CD4-positive, alpha-beta T cell treated with Interleukin-6 for 4 hours (primary cell): ENCODE measurements around the gene TMEM181.
A peak's percentile ranks its signal among the peaks of the same experiment; 100 is the strongest.
"Not testable (repeated sequence)": the region's sequence is repeated elsewhere in the genome, so short reads cannot be mapped to it uniquely, and the experiment has no call there.

Source experiments
- DNase-seq: peaks from one replicate; pipeline ENCODE4 v3.0.0-alpha.2; 2020; ENCODE audit warnings: mixed read lengths

TMEM181 gene

GRCh38 chr6:158663625-158664165 lies 103.8 kb downstream of the TMEM181 start:
- DNase-seq, result no peak

DNA sequence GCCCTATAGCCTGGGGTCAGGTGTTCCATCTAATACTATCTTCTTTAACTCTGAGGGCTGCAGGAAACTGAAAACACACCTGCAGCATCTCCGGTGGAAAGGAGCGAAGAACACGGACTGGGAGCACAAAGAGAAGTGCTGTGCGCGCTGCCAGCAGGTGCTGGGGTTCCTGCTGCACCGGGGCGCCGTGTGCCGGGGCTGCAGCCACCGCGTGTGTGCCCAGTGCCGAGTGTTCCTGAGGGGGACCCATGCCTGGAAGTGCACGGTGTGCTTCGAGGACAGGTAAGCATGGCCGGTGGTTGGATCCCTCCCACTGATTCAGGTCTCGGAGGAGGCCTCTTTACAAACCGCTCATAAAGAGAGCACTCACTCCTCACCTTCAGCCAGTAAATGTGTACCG lies 105.4 kb downstream of the TMEM181 start:
- DNase-seq, result no peak

- DNase-seq, result no peak
These were observed 106.9 kb downstream of the TMEM181 start for GRCh38 chr6:158666628-158667359.

DNA sequence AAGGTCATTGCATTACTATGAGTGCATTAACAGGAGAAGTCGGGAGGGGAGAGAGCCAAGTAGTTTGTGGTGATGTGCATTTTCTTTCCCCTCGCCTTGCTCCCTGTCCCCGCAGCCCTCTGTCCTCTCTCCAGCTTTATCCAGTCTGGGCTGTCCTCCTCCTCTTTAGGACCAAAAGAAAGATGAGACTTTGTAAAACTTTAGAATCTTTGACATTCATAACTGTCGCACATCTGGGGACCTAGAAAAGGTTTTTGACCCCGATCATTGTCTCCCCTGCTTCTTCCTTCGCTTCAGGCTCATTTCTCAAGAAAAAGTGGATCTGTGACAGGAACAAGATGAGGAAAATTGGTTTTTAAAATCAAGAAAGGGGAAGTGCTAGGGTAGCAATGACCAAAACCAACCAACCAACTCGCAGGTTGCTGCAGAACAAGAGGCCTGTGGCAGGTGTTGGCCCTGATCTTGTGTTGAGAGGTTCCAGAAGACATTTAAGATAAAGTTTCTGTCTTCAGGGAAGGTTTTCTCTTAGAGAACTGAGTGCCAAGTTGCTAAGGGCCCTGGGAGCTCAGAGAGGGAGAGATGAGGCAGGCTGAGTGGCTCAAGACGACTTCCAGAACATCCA lies 107.6 kb downstream of the TMEM181 start:
- DNase-seq, result no peak

GRCh38 chr6:158668707-158669103 lies 108.8 kb downstream of the TMEM181 start:
- no peak for DNase-seq

DNA sequence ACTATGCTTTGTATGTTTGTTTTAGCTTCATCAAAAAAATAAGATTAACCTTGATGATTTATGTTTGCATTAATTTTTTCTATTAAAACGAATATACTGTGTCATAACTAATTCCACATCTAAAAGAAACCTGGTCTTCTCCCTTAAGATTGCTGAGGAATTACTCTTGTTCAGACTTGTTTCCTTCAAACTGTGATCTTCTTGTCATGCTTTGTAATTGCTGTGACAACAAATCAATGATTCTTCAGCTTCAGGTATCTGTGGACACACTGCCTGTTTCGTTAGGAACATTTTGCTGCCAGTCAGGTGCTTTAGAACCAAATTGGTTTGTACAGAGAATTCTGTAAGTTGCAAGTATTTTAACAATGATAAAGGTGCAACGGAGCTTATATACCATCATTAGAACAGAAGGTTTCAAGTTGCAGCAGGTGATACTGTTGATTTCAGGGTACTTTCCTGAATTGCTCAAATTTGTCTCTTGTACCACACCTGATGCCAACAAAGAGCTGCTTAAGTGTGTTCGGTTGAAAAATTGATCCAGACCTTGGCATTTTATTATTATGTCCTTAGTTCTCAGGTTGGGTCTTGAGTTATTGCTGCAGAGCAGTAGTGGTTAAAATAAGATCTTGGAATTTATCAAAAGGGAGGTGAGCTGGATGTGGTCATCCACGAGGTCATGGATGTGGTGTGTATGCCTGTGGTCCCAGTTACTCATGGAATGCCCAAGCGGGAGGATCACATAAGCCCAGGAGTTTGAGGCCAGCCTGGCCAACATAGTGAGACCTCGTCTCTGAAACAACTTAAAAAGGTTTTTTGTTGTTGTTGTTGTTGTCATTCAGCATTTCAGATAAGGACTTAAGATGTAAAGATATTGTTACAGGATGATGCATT lies 109.5 kb downstream of the TMEM181 start:
- no peak for DNase-seq

DNA sequence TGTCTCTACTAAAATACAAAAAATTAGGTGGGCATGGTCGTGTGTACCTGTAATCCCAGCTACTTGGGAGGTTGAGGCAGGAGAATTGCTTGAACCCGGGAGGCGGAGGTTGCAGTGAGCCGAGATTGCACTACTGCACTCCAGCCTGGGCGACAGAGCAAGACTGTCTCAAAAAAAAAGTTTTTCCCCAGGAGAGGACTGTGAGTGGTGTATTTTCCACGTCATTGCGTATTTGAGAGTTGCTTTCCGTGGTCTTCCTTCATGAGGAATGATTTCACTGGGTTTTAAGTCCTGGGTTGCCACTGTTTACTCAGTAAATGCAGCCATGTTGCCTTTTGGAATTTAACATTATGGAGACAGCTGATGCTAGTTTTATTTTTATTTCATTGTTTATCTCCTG lies 112.2 kb downstream of the TMEM181 start:
- DNase-seq, result not testable (repeated sequence)

- no peak for DNase-seq
These were observed 112.8 kb downstream of the TMEM181 start for GRCh38 chr6:158672726-158673125.

DNA sequence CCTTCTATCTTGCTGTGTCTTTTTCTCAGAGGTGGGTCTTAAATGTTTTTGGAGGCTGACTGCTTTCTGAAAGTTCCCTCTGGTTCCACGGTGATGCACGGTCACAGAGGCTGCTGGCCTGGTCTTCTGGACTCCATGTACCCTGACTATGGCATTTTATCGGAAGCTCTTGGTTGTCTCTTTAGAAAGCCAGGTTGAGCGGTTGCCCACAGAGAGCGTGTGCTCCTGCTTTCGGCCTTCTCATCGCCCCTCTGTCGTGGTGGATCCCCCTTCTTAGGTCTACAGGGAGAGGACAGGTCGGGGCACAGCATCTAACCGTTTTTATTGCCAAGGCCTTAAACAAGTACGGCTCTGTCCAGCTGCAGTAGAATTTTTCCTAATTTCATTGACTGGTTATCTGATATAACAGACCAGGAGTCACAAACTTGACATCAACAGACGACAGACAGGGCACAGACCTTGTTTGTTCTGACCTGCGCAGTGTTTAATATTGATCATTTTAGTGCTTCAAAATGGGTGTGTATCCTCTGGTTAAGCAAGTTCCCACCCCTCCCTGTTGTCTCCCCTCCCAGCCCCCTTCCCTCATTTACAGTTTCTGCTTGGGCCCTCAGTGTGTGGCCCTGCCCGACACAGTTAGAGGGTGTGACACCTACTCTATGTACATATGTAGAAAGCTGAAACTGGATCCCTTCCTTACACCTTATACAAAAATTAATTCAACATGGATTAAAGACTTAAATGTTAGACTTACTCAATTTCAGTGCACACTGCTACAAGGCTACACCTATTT lies 114.6 kb downstream of the TMEM181 start:
- no peak for DNase-seq

- DNase-seq, result not testable (repeated sequence)
These were observed 117.2 kb downstream of the TMEM181 start for GRCh38 chr6:158677094-158677493.

DNA sequence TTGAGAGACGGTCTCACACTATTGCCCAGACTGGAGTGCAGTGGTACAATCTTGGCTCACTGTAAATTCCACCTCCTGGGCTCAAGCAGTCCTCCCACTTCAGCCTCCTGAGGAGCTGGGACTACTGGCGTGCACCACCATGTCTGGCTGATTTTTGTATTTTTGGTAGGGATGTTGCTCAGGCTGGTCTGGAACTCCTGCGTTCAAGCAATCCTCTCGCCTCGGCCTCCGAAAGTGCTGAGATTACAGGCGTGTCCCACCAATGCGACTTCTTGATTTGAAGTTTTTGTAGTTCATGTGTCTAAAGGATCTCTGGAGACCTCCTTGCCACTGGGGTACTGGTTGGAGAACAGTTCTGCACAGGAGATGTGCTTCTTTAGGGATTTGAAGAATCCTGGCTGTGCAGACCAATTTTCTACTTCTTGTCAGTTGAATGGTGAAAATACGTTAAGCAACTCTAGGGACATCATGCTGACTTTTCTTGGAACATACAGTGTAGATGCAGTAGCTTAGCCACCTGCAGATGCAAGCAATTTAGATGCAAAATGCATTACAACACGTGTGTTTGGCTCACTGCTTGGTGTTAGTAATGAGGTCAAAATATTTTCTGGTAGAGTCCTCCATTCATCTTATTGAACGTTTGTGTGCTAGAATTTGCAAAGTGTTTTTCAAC lies 118.2 kb downstream of the TMEM181 start:
- no peak for DNase-seq

DNA sequence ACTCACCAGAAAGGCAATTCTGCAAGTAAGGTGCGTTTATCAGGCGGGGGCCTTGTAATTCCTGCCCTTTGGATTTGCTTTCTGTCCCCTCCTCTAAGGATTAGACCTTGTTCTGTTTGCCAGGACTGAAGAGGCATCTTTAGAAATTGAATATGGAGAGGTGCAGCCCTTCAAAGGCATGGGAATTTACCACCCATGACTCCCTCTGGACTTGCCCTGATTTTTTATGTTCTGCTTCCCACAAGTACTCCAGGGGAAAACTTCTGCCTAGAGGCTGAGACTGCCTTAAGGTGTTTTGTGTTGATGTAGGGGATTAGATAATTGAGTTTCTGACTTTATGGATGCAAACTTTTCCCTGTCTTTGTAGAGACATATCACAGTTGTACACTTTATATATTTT lies 120.1 kb downstream of the TMEM181 start:
- no peak for DNase-seq

GRCh38 chr6:158680481-158680880 lies 120.6 kb downstream of the TMEM181 start:
- DNase-seq, result no peak

DNA sequence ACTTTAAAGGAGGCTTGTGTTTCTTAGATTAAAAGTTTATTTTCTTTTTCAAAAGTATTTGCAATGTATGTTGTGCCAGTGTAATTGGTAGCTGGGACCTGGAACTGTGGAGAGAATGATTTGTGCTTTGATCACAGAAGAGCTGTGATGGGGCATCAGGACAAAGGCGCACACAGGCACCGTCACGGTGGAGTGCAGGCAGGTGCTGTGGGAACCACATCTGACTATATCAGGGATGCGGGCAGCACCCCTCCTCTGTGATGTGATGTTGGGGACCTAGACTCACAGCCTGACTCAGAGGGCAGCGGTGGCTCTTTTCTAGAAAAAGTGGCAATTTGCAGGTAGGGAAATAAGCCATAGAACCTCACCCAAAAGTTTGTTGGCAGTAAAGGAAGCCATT lies 124.4 kb downstream of the TMEM181 start:
- DNase-seq, result peak; percentile 50

GRCh38 chr6:158684745-158685324 lies 124.9 kb downstream of the TMEM181 start:
- DNase-seq, result no peak
